GM23338 (cell line): Measurements from ENCODE around the gene PTPRN2. TPM values are rescaled to one million over a fixed set of nuclear protein-coding genes. Genes with fewer than 3 reads are reported as not detected.

ENCODE experiments used
- ATAC-seq: fragments of 200-7000 bp; cut with Tn5 transposase; 3 replicates; pipeline ENCODE4 v1.9.1; 2020
- DNase-seq: peaks from one replicate; pipeline ENCODE4 v3.0.0-alpha.2; 2015; ENCODE audit warnings: low spot score
- H2AFZ ChIP-seq: fragments of 200-600 bp; sonication (generic); 2 replicates; pipeline ENCODE4 v1.8.0; 2016; ENCODE audit warnings: antibody characterized with exemption, mild to moderate bottlenecking, moderate library complexity
- H3F3A ChIP-seq: fragments of 200-600 bp; sonication (generic); replicated peaks from 2 replicates; pipeline ENCODE4 v1.8.0; 2017; ENCODE audit warnings: antibody characterized with exemption, mixed run types, low read depth
- H3K27ac ChIP-seq: fragments of 200-600 bp; sonication (generic); 2 replicates; pipeline ENCODE4 v1.6.1; 2016; ENCODE audit warnings: low read depth
- H3K27me3 ChIP-seq: fragments of 200-600 bp; sonication (generic); 2 replicates; pipeline ENCODE4 v1.8.0; 2016; ENCODE audit warnings: mild to moderate bottlenecking, mixed run types, moderate library complexity; ENCODE audit not compliant: insufficient read depth
- H3K36me3 ChIP-seq: fragments of 200-600 bp; sonication (generic); 2 replicates; pipeline ENCODE4 v1.8.0; 2016; ENCODE audit warnings: mild to moderate bottlenecking; ENCODE audit not compliant: insufficient read depth
- H3K4me1 ChIP-seq: fragments of 200-600 bp; sonication (generic); 2 replicates; pipeline ENCODE4 v1.8.0; 2016; ENCODE audit warnings: mild to moderate bottlenecking, moderate library complexity; ENCODE audit not compliant: insufficient read depth
- H3K4me2 ChIP-seq: fragments of 200-600 bp; sonication (generic); 2 replicates; pipeline ENCODE4 v1.7.1; 2017; ENCODE audit warnings: mixed run types
- H3K4me3 ChIP-seq: fragments of 200-600 bp; sonication (generic); 2 replicates; pipeline ENCODE4 v1.6.1; 2016; ENCODE audit warnings: mixed run types
- H3K79me2 ChIP-seq: fragments of 200-600 bp; sonication (generic); replicated peaks from 2 replicates; pipeline ENCODE4 v1.8.0; 2017; ENCODE audit warnings: mild to moderate bottlenecking; ENCODE audit not compliant: insufficient read depth
- H3K9me2 ChIP-seq: fragments of 200-600 bp; sonication (generic); 2 replicates; pipeline ENCODE4 v1.8.0; 2017; ENCODE audit not compliant: insufficient read depth
- H4K20me1 ChIP-seq: fragments of 200-600 bp; sonication (generic); replicated peaks from 2 replicates; pipeline ENCODE4 v1.8.0; 2017; ENCODE audit warnings: mild to moderate bottlenecking; ENCODE audit not compliant: insufficient read depth
- H3K27ac Mint-ChIP-seq: 2 replicates; pipeline ENCODE4 v1.8.0; 2020; ENCODE audit warnings: inconsistent platforms, mild to moderate bottlenecking, moderate library complexity, mixed read lengths
- H3K27me3 Mint-ChIP-seq: 3 replicates; pipeline ENCODE4 v1.8.0; 2022; ENCODE audit warnings: low read depth, mild to moderate bottlenecking, moderate library complexity, mixed read lengths, inconsistent platforms; ENCODE audit not compliant: insufficient read depth, poor library complexity
- H3K36me3 Mint-ChIP-seq: 3 replicates; pipeline ENCODE4 v1.8.0; 2021; ENCODE audit warnings: low read depth, mild to moderate bottlenecking, inconsistent platforms, moderate library complexity, mixed read lengths
- H3K4me1 Mint-ChIP-seq: 3 replicates; pipeline ENCODE4 v1.8.0; 2020; ENCODE audit warnings: mild to moderate bottlenecking, inconsistent platforms, mixed read lengths
- H3K4me3 Mint-ChIP-seq: 3 replicates; pipeline ENCODE4 v1.8.0; 2021; ENCODE audit warnings: moderate library complexity, mild to moderate bottlenecking, inconsistent platforms, mixed read lengths
- H3K9me3 Mint-ChIP-seq: 3 replicates; pipeline ENCODE4 v1.8.0; 2020; ENCODE audit warnings: moderate library complexity, mild to moderate bottlenecking, inconsistent platforms, mixed read lengths
- JUNB ChIP-seq: IDR thresholded peaks from one replicate; pipeline ENCODE4 v1.6.1; 2016; ENCODE audit warnings: antibody characterized with exemption; ENCODE audit not compliant: unreplicated experiment
- NANOG ChIP-seq: IDR thresholded peaks from 2 replicates; pipeline ENCODE4 v1.6.1; 2016; ENCODE audit warnings: antibody characterized with exemption, borderline replicate concordance
- POLR2AphosphoS5 ChIP-seq: IDR thresholded peaks from 2 replicates; pipeline ENCODE4 v1.6.1; 2016; ENCODE audit warnings: antibody characterized with exemption, low read depth
- STAT1 ChIP-seq: IDR thresholded peaks from one replicate; pipeline ENCODE4 v1.6.1; 2016; ENCODE audit warnings: antibody characterized with exemption; ENCODE audit not compliant: unreplicated experiment
- ZNF331 ChIP-seq: fragments of 250-450 bp; sonication (Bioruptor Pico); IDR thresholded peaks from 2 replicates; pipeline ENCODE4 v1.5.0; 2020; ENCODE audit warnings: low read depth, mild to moderate bottlenecking, moderate library complexity
- polyA plus RNA-seq: library from polyadenylated mRNA; unstranded; fragments of >200 nt; fragmentation: Nextera tagmentation; extraction: Ambion mirVana; gene quantifications from 2 replicates; pipeline ENCODE4 v1.2.1, GENCODE V29; 2016
- total RNA-seq: library from RNA; depleted of rRNA; stranded (reverse); fragments of >200 nt; shearing (Covaris generic); gene quantifications from 2 replicates; pipeline ENCODE4 v1.2.3, GENCODE V29; 2014
- TF ChIP-seq, protein P1 (sequence below): fragments of 250-450 bp; sonication (Bioruptor Pico); IDR thresholded peaks from 2 replicates; pipeline ENCODE4 v1.5.0; 2020; ENCODE audit warnings: mild to moderate bottlenecking, moderate library complexity
- TF ChIP-seq, protein P2 (sequence below): IDR thresholded peaks from 2 replicates; pipeline ENCODE4 v1.6.1; 2016; ENCODE audit warnings: antibody characterized with exemption
- TF ChIP-seq, protein P3 (sequence below), 2 experiments: fragments of 200-600 bp in 1 of 2; sonication (generic) in 1 of 2; conservative IDR thresholded peaks; 2 replicates each; pipeline versions ENCODE4 v1.5.1 to v1.6.1; 2016 to 2017; ENCODE audit warnings: antibody characterized with exemption in 2 of 2, low read depth in 2 of 2, mild to moderate bottlenecking in 2 of 2, moderate library complexity in 1 of 2

PTPRN2 gene
- total and polyA plus RNA-seq, 2 experiments from 2014 or later: 0.87 to 4.0 TPM

DNA sequence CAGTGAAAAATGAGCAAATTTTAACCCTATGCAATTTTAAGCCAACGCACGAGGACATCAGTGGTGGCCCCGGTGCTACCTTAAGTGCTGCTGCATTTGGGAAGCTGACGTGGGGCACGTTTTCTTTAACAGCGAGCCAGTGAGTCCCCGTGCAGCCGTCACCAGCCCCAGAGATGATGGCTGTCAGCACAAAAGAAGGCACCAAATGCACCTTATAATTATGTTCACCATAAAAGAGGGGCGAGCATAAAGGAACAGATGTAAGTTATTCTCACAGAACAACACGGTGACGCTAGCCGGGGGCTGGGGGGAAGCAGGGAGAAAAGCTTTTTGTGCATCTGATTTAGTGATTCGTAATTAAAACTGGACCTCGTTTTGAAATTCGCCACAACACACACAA lies 990.7 kb downstream of the PTPRN2 start (continued):
- TF ChIP-seq, protein P1, sequence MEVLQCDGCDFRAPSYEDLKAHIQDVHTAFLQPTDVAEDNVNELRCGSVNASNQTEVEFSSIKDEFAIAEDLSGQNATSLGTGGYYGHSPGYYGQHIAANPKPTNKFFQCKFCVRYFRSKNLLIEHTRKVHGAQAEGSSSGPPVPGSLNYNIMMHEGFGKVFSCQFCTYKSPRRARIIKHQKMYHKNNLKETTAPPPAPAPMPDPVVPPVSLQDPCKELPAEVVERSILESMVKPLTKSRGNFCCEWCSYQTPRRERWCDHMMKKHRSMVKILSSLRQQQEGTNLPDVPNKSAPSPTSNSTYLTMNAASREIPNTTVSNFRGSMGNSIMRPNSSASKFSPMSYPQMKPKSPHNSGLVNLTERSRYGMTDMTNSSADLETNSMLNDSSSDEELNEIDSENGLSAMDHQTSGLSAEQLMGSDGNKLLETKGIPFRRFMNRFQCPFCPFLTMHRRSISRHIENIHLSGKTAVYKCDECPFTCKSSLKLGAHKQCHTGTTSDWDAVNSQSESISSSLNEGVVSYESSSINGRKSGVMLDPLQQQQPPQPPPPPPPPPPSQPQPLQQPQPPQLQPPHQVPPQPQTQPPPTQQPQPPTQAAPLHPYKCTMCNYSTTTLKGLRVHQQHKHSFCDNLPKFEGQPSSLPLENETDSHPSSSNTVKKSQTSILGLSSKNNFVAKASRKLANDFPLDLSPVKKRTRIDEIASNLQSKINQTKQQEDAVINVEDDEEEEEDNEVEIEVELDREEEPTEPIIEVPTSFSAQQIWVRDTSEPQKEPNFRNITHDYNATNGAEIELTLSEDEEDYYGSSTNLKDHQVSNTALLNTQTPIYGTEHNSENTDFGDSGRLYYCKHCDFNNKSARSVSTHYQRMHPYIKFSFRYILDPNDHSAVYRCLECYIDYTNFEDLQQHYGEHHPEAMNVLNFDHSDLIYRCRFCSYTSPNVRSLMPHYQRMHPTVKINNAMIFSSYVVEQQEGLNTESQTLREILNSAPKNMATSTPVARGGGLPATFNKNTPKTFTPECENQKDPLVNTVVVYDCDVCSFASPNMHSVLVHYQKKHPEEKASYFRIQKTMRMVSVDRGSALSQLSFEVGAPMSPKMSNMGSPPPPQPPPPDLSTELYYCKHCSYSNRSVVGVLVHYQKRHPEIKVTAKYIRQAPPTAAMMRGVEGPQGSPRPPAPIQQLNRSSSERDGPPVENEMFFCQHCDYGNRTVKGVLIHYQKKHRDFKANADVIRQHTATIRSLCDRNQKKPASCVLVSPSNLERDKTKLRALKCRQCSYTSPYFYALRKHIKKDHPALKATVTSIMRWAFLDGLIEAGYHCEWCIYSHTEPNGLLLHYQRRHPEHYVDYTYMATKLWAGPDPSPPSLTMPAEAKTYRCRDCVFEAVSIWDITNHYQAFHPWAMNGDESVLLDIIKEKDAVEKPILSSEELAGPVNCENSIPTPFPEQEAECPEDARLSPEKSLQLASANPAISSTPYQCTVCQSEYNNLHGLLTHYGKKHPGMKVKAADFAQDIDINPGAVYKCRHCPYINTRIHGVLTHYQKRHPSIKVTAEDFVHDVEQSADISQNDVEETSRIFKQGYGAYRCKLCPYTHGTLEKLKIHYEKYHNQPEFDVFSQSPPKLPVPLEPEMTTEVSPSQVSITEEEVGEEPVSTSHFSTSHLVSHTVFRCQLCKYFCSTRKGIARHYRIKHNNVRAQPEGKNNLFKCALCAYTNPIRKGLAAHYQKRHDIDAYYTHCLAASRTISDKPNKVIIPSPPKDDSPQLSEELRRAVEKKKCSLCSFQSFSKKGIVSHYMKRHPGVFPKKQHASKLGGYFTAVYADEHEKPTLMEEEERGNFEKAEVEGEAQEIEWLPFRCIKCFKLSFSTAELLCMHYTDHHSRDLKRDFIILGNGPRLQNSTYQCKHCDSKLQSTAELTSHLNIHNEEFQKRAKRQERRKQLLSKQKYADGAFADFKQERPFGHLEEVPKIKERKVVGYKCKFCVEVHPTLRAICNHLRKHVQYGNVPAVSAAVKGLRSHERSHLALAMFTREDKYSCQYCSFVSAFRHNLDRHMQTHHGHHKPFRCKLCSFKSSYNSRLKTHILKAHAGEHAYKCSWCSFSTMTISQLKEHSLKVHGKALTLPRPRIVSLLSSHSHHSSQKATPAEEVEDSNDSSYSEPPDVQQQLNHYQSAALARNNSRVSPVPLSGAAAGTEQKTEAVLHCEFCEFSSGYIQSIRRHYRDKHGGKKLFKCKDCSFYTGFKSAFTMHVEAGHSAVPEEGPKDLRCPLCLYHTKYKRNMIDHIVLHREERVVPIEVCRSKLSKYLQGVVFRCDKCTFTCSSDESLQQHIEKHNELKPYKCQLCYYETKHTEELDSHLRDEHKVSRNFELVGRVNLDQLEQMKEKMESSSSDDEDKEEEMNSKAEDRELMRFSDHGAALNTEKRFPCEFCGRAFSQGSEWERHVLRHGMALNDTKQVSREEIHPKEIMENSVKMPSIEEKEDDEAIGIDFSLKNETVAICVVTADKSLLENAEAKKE: no peak
- TF ChIP-seq STAT1 (no peak), POLR2AphosphoS5 (no peak), ZNF331 (no peak)
- TF ChIP-seq, protein P2, sequence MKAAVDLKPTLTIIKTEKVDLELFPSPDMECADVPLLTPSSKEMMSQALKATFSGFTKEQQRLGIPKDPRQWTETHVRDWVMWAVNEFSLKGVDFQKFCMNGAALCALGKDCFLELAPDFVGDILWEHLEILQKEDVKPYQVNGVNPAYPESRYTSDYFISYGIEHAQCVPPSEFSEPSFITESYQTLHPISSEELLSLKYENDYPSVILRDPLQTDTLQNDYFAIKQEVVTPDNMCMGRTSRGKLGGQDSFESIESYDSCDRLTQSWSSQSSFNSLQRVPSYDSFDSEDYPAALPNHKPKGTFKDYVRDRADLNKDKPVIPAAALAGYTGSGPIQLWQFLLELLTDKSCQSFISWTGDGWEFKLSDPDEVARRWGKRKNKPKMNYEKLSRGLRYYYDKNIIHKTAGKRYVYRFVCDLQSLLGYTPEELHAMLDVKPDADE: no peak

DNA sequence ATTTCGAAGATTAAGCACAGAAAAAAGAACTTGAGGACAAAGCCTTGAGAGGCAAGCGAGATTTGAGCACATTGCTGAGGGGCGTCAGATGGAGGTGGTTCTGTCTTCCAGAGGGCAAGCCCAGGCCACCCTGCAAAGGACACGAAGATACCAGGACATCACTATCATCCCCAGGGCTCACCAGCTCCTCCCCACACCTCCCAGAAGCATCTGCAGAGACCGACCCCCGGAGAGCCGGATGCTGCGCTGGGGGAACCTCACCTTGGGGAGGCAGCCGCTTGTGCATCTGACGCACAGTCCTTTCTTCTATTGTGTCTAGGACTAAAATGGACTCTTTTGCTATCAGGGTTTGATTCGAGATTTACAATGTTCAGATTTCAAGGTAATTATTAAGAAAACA lies 991.2 kb downstream of the PTPRN2 start:
- Histone ChIP-seq H2AFZ (no peak overlapping the region), H3K9me2 (no peaks in the 10 kb centered on the region), H3K27me3 (peaks cover 67% of the 10 kb centered on the region), H4K20me1 (no peaks in the 10 kb centered on the region), H3K27ac (no peak overlapping the region), H3F3A (no peaks in the 10 kb centered on the region), H3K79me2 (no peaks in the 10 kb centered on the region), H3K4me2 (no peak overlapping the region), H3K36me3 (no peaks in the 10 kb centered on the region), H3K4me1 (no peaks in the 10 kb centered on the region), H3K4me3 (no peak overlapping the region)
- Mint-ChIP-seq H3K4me1 (no peaks in the 10 kb centered on the region), H3K27me3 (peaks cover 20% of the 10 kb centered on the region), H3K4me3 (no peak overlapping the region), H3K36me3 (peaks cover 60% of the 10 kb centered on the region), H3K27ac (no peak overlapping the region), H3K9me3 (peaks cover 96% of the 10 kb centered on the region)
- ATAC-seq (no peak), DNase-seq (no peak)
- TF ChIP-seq JUNB (no peak), NANOG (no peak)
- TF ChIP-seq, protein P3, sequence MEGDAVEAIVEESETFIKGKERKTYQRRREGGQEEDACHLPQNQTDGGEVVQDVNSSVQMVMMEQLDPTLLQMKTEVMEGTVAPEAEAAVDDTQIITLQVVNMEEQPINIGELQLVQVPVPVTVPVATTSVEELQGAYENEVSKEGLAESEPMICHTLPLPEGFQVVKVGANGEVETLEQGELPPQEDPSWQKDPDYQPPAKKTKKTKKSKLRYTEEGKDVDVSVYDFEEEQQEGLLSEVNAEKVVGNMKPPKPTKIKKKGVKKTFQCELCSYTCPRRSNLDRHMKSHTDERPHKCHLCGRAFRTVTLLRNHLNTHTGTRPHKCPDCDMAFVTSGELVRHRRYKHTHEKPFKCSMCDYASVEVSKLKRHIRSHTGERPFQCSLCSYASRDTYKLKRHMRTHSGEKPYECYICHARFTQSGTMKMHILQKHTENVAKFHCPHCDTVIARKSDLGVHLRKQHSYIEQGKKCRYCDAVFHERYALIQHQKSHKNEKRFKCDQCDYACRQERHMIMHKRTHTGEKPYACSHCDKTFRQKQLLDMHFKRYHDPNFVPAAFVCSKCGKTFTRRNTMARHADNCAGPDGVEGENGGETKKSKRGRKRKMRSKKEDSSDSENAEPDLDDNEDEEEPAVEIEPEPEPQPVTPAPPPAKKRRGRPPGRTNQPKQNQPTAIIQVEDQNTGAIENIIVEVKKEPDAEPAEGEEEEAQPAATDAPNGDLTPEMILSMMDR (conservative IDR thresholded peaks at IDR 0.05; ENCODE audit: low read depth in 2 of 2): no peak
